Stimulated activated CD4-positive, alpha-beta T cell treated with anti-CD3 and anti-CD28 coated beads, Interleukin-15, amount 100 ng/mL, for 1 hour (primary cell): ENCODE measurements around the gene VCL.
"Not testable (repeated sequence)": the region's sequence is repeated elsewhere in the genome, so short reads cannot be mapped to it uniquely, and the experiment has no call there.

Experiments used
- DNase-seq, 2 donors: peaks; one replicate each; pipeline ENCODE4 v3.0.0-alpha.2; 2020; ENCODE audit warnings: low read depth in 1 of 2, low spot score in 1 of 2

Gene VCL

GRCh38 chr10:74000892-74001669, 3.2 kb downstream of the VCL start:
- DNase-seq: no peak

- DNase-seq: no peak
Observed at GRCh38 chr10:74006269-74006668, 8.4 kb downstream of the VCL start.

- DNase-seq: no peak
Observed at GRCh38 chr10:74008212-74008731, 10.4 kb downstream of the VCL start.

GRCh38 chr10:74011017-74011416, 13.1 kb downstream of the VCL start:
- DNase-seq: no peak

GRCh38 chr10:74011770-74012169, 13.9 kb downstream of the VCL start:
- no peak for DNase-seq

GRCh38 chr10:74012480-74012879, 14.6 kb downstream of the VCL start:
- DNase-seq: no peak

GRCh38 chr10:74013004-74013403, 15.1 kb downstream of the VCL start:
- no peak for DNase-seq

- not testable (repeated sequence) for DNase-seq
Observed at GRCh38 chr10:74014574-74014973, 16.7 kb downstream of the VCL start.

GRCh38 chr10:74018241-74018640, 20.3 kb downstream of the VCL start:
- no peak for DNase-seq

GRCh38 chr10:74021248-74022055, 23.5 kb downstream of the VCL start:
- no peak for DNase-seq

- DNase-seq: no peak
Observed at GRCh38 chr10:74022926-74023629, 25.2 kb downstream of the VCL start.

GRCh38 chr10:74024600-74024999, 26.7 kb downstream of the VCL start:
- no peak for DNase-seq

- DNase-seq: no peak
Observed at GRCh38 chr10:74025380-74025978, 27.6 kb downstream of the VCL start.

- no peak for DNase-seq
Observed at GRCh38 chr10:74026428-74027015, 28.6 kb downstream of the VCL start.

GRCh38 chr10:74027702-74028101, 29.8 kb downstream of the VCL start:
- DNase-seq: no peak

GRCh38 chr10:74029943-74030342, 32.0 kb downstream of the VCL start:
- no peak for DNase-seq

- not testable (repeated sequence) for DNase-seq
Observed at GRCh38 chr10:74032208-74032607, 34.3 kb downstream of the VCL start.

- DNase-seq: no peak
Observed at GRCh38 chr10:74032900-74033655, 35.2 kb downstream of the VCL start.

GRCh38 chr10:74033702-74034101, 35.8 kb downstream of the VCL start:
- no peak for DNase-seq

GRCh38 chr10:74034301-74034700, 36.4 kb downstream of the VCL start:
- DNase-seq: no peak
